Activated CD4-positive, alpha-beta T cell treated with anti-CD3 and anti-CD28 coated beads, Interleukin-2, amount 10 ng/mL, durations not matched to agents 24 days and 14 days (primary cell): ENCODE results near the gene ADARB2. TPM values are rescaled to one million over a fixed set of nuclear protein-coding genes. Genes with fewer than 3 reads are reported as not detected.
"Not testable (repeated sequence)": the region's sequence is repeated elsewhere in the genome, so short reads cannot be mapped to it uniquely, and the experiment has no call there.

ENCODE experiments used
- DNase-seq: peaks from one replicate; pipeline ENCODE4 v3.0.0; 2022
- H3K27ac Mint-ChIP-seq: one replicate; pipeline ENCODE4 v1.8.0; 2022; ENCODE audit warnings: mild to moderate bottlenecking, mixed read lengths
- H3K27me3 Mint-ChIP-seq: one replicate; pipeline ENCODE4 v1.8.0; 2022; ENCODE audit warnings: mixed read lengths
- H3K36me3 Mint-ChIP-seq: one replicate; pipeline ENCODE4 v1.8.0; 2022; ENCODE audit warnings: low read depth, mild to moderate bottlenecking, mixed read lengths
- H3K4me1 Mint-ChIP-seq: one replicate; pipeline ENCODE4 v1.8.0; 2021; ENCODE audit warnings: mixed read lengths
- H3K4me3 Mint-ChIP-seq: one replicate; pipeline ENCODE4 v1.8.0; 2022; ENCODE audit warnings: mild to moderate bottlenecking, moderate library complexity, mixed read lengths
- H3K9me3 Mint-ChIP-seq: one replicate; pipeline ENCODE4 v1.8.0; 2021; ENCODE audit warnings: mixed read lengths
- intact Hi-C: fragments of 100-400 bp; cut with micrococcal nuclease; formaldehyde crosslinking; loops from one replicate; pipeline ENCODE4 v1.15.1; 2023
- total RNA-seq: library from RNA; stranded (reverse); gene quantifications from 2 replicates; pipeline ENCODE4 v1.2.3, GENCODE V29; 2022

ADARB2 gene
- total RNA-seq, 1 donor from 2014 or later, result not detected

DNA sequence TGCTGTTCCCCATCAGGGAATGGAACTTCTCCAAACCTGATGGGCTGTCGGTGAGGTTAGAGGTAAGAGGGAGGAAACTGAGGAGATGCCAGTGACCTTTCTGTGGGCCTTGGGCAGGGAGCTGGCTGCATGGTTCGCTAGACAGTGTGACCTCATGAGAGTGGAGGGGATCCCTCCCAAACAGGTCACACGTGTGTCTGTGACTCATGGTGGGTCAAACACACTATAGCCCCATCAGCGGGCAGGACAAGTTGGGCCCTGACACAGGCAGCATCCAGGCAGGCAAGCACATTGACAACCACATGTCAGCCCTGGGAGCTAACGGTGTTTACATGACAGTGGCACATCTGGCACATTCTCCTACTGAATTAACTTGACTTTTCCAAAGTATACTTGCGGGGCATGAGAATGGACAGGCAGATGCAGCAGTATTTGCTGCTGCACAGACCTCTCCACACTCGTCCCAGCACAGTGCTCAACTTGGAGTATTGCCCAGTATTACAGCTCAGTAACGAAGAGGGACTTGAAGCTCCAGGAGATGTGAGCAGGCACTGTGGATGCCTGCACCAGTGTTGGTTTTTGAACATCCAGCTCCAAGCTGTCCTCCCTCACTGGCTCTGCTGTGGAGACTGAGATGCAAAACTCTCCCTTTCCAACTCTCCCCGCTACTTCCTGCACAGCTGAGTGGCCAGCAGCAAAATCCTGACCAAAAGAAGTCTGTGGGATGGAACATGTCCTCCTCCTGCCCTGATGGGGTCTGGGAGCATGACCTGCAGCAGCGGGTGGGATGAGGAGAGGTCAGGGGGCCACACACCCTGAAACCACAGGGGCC lies 481.5 kb downstream of the ADARB2 start:
- Mint-ChIP-seq H3K4me3 (no peak overlapping the region), H3K4me1 (peaks cover 7% of the 10 kb centered on the region), H3K36me3 (no peaks in the 10 kb centered on the region), H3K9me3 (peaks cover 9% of the 10 kb centered on the region), H3K27ac (no peak overlapping the region), H3K27me3 (peaks cover 32% of the 10 kb centered on the region)
- no peak for DNase-seq
- intact Hi-C loops, result no loop called here

GRCh38 chr10:1255118-1255517 lies 482.2 kb downstream of the ADARB2 start:
- H3K27ac Mint-ChIP-seq, result no peak overlapping the region
- H3K9me3 Mint-ChIP-seq, result peaks cover 9% of the 10 kb centered on the region
- H3K4me3 Mint-ChIP-seq, result no peak overlapping the region
- H3K4me1 Mint-ChIP-seq, result peaks cover 7% of the 10 kb centered on the region
- peaks cover 35% of the 10 kb centered on the region for H3K27me3 Mint-ChIP-seq
- H3K36me3 Mint-ChIP-seq, result no peaks in the 10 kb centered on the region
- intact Hi-C loops, result no loop called here
- peak; percentile 31 for DNase-seq

DNA sequence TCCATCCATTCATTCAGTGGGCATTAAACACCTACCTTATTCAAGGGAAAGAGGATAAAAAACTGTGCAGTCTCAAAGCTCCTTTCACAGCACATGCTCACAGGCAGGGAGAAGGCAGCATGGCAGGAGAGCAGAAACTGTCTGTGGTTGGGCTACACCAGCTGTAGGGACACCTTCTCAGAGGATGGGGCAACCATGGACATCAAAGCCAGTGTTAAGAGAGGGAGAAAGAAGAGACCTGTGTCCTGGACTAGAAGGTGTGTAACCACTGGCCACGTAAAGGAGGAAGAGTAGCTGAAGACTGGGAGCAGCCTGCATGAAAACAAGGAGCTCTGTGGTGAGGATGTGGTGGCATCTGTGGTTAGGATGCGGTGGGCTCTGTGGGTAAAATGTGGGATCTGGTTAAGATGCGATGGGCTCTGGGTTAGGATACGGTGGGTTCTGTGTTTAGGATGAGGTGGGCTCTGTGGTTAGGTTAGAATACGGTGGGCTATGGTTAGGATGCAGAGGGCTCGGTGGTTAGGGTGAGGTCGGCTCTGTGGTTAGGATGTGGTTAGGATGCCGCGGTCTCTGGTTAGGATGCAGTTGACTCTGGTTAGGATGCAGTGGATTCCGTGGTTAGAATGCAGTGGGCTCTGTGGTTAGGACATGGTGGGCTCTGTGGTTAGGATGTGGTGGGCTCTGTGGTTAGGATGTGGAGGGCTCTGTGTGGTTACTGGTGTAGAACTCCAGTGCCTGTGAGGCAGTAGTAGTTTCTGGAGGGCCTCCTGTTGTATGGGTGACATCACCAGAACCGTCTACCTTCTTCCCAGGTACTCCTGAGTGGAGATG lies 483.6 kb downstream of the ADARB2 start:
- peaks cover 9% of the 10 kb centered on the region for H3K9me3 Mint-ChIP-seq
- no peaks in the 10 kb centered on the region for H3K36me3 Mint-ChIP-seq
- intact Hi-C loops, result no loop called here
- H3K4me3 Mint-ChIP-seq, result no peak overlapping the region
- peaks cover 39% of the 10 kb centered on the region for H3K27me3 Mint-ChIP-seq
- peaks cover 7% of the 10 kb centered on the region for H3K4me1 Mint-ChIP-seq
- peak; percentile 53 for DNase-seq
- peak overlapping the region; percentile 56 for H3K27ac Mint-ChIP-seq

GRCh38 chr10:1251769-1252168 lies 485.6 kb downstream of the ADARB2 start:
- Mint-ChIP-seq H3K36me3 (no peaks in the 10 kb centered on the region), H3K27ac (no peak overlapping the region), H3K9me3 (peaks cover 9% of the 10 kb centered on the region), H3K4me1 (peaks cover 7% of the 10 kb centered on the region), H3K27me3 (peaks cover 43% of the 10 kb centered on the region), H3K4me3 (no peak overlapping the region)
- peak; percentile 35 for DNase-seq
- intact Hi-C loops, result no loop called here

- peak; percentile 20 for DNase-seq
- no peaks in the 10 kb centered on the region for H3K36me3 Mint-ChIP-seq
Observed at GRCh38 chr10:1249142-1249920, 488.0 kb downstream of the ADARB2 start.

DNA sequence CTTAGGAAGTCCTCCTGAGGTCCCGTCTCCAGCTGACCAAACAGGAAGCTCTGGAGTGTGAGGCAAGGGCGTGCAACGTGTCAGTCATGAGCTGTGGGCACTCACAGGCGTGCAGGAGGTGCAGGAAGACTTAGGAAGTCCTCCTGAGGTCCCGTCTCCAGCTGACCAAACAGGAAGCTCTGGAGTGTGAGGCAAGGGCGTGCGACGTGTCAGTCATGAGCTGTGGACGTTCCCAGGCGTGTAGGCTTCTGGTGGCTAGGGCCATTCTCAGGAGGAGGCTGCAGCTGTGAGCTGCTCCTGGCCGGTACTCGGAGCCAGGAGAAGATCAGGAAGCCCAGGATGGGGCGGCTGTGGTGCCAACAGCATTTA lies 489.1 kb downstream of the ADARB2 start:
- H3K4me1 Mint-ChIP-seq, H3K27ac Mint-ChIP-seq, H3K4me3 Mint-ChIP-seq, H3K36me3 Mint-ChIP-seq, H3K9me3 Mint-ChIP-seq, intact Hi-C loops: not testable (repeated sequence)
- H3K27me3 Mint-ChIP-seq, result peaks cover 32% of the 10 kb centered on the region
- peak; percentile 23 for DNase-seq

More at GRCh38 chr10:1249142-1249920, 488.0 kb downstream of the ADARB2 start:
- Mint-ChIP-seq H3K27ac (no peak overlapping the region), H3K4me3 (no peak overlapping the region), H3K27me3 (peaks cover 34% of the 10 kb centered on the region), H3K4me1 (peaks cover 6% of the 10 kb centered on the region), H3K9me3 (peaks cover 9% of the 10 kb centered on the region)
- intact Hi-C loops, result no loop called here

- intact Hi-C loops, result no loop called here
- no peaks in the 10 kb centered on the region for H3K9me3 Mint-ChIP-seq
- DNase-seq, result no peak
- H3K27ac Mint-ChIP-seq, result no peak overlapping the region
- H3K4me3 Mint-ChIP-seq, result no peak overlapping the region
- peaks cover 30% of the 10 kb centered on the region for H3K27me3 Mint-ChIP-seq
- no peaks in the 10 kb centered on the region for H3K36me3 Mint-ChIP-seq
- no peaks in the 10 kb centered on the region for H3K4me1 Mint-ChIP-seq
Observed at GRCh38 chr10:1247598-1248261, 489.6 kb downstream of the ADARB2 start.

- Mint-ChIP-seq H3K36me3 (no peaks in the 10 kb centered on the region), H3K9me3 (no peaks in the 10 kb centered on the region), H3K27ac (no peak overlapping the region), H3K4me3 (no peak overlapping the region), H3K27me3 (peaks cover 19% of the 10 kb centered on the region), H3K4me1 (peaks cover 2% of the 10 kb centered on the region)
- DNase-seq, result no peak
- intact Hi-C loops, result no loop called here
Observed at GRCh38 chr10:1244493-1244892, 492.8 kb downstream of the ADARB2 start.

DNA sequence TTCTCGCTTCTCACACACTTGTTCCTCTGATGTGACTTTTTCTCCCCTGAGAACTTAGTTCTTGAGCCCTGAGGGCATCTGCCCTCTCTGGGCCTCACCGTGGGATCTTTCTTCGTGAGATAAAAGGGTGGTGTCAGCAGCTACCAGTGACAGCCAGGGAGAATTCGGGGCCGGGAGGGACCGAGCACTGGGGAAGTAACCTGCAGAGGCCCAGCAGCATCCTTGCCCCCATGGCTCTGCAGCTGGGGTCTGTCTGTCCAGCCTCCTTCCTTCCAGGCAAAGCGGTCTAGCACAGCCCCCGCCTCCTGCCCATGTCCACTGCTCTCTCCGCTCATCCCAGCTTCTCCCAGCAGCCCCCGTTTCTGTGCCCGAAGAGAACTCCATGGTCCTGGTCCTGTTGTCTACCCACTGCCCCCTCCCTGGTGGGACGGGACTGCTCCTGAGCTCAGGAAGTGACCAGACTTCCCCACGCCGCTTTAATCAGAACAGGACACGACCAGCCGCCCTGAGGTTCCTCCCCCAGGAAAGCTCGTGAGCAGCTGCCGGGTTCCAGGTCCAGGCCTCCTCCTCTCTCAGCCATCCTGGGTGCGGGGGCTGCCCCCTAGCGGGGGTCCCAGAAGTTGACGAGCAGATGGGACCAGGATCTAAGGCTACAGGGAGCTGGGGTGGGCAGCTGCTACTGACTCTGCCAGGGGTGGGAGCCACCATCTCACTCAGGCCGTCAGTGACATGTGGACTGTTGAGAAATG lies 493.7 kb downstream of the ADARB2 start:
- peaks cover 2% of the 10 kb centered on the region for H3K4me1 Mint-ChIP-seq
- no peak overlapping the region for H3K27ac Mint-ChIP-seq
- peaks cover 16% of the 10 kb centered on the region for H3K27me3 Mint-ChIP-seq
- H3K36me3 Mint-ChIP-seq, result no peaks in the 10 kb centered on the region
- no peak overlapping the region for H3K4me3 Mint-ChIP-seq
- intact Hi-C loops, result no loop called here
- peak; percentile 52 for DNase-seq
- H3K9me3 Mint-ChIP-seq, result no peaks in the 10 kb centered on the region

GRCh38 chr10:1242975-1243374 lies 494.4 kb downstream of the ADARB2 start:
- peak; percentile 39 for DNase-seq
- no peaks in the 10 kb centered on the region for H3K9me3 Mint-ChIP-seq
- H3K36me3 Mint-ChIP-seq, result no peaks in the 10 kb centered on the region
- intact Hi-C loops, result no loop called here
- no peak overlapping the region for H3K27ac Mint-ChIP-seq
- peaks cover 15% of the 10 kb centered on the region for H3K27me3 Mint-ChIP-seq
- peaks cover 2% of the 10 kb centered on the region for H3K4me1 Mint-ChIP-seq
- no peak overlapping the region for H3K4me3 Mint-ChIP-seq

- no peaks in the 10 kb centered on the region for H3K36me3 Mint-ChIP-seq
- peak; percentile 34 for DNase-seq
- intact Hi-C loops, result no loop called here
- peaks cover 2% of the 10 kb centered on the region for H3K4me1 Mint-ChIP-seq
- H3K9me3 Mint-ChIP-seq, result no peaks in the 10 kb centered on the region
- peaks cover 8% of the 10 kb centered on the region for H3K27me3 Mint-ChIP-seq
- no peak overlapping the region for H3K4me3 Mint-ChIP-seq
- H3K27ac Mint-ChIP-seq, result no peak overlapping the region
Observed at GRCh38 chr10:1241973-1242935, 495.1 kb downstream of the ADARB2 start.

DNA sequence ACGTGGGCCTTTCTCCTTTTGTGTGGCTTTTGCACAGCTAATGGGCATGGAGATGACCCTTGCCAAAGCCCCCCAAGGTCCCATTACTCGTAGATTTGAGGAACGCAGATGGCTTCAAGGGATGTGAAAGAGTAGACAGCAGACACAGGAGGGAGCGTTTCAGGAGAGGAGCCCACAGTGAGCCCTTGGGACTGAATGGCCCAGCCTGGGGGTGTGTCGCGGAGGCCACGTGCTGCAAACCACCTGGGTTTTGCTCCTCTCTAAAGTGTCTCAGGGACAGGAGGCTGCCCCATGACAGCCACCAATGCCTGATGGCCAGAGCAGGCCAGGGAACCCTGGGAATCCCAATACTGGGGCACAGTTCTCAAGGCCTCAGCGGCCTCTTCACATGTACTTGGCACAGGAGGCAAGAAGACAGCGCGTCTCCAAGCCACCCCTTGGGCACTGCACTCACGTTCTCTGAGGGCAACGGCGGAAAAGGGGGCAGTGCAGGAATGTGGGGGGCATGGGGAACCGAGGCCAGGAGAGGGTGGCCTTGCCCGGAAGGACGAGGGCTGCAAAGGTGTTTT lies 495.9 kb downstream of the ADARB2 start:
- Mint-ChIP-seq H3K4me3 (no peak overlapping the region), H3K27ac (no peak overlapping the region), H3K36me3 (no peaks in the 10 kb centered on the region), H3K27me3 (peaks cover 6% of the 10 kb centered on the region), H3K4me1 (peaks cover 2% of the 10 kb centered on the region), H3K9me3 (no peaks in the 10 kb centered on the region)
- intact Hi-C loops, result no loop called here
- peak; percentile 34 for DNase-seq
